Measurements from ENCODE around the gene NBEAL1.
"Not testable (repeated sequence)": the region's sequence is repeated elsewhere in the genome, so short reads cannot be mapped to it uniquely, and the experiment has no call there.

Gene NBEAL1

DNA sequence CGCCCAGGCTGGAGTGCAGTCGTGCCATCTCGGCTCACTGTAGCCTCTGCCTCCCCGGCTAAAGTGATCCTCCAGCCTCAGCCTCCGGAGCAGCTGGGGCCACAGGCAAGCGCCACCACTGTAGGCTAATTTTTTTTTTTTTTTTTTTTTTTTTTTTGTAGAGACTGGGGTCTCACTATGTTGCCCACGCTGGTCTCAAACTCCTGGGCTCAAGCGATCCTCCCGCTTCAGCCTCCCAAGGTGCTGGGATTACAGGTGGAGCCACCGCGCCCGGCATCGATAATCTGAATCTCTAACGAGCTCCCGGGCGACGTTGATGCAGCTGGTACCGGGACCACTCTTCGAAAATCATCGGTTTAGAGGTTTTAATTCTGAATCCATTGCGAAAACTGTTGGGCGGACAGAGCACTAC lies 223.6 kb downstream of the NBEAL1 start:
- no peak for DNase-seq

DNA sequence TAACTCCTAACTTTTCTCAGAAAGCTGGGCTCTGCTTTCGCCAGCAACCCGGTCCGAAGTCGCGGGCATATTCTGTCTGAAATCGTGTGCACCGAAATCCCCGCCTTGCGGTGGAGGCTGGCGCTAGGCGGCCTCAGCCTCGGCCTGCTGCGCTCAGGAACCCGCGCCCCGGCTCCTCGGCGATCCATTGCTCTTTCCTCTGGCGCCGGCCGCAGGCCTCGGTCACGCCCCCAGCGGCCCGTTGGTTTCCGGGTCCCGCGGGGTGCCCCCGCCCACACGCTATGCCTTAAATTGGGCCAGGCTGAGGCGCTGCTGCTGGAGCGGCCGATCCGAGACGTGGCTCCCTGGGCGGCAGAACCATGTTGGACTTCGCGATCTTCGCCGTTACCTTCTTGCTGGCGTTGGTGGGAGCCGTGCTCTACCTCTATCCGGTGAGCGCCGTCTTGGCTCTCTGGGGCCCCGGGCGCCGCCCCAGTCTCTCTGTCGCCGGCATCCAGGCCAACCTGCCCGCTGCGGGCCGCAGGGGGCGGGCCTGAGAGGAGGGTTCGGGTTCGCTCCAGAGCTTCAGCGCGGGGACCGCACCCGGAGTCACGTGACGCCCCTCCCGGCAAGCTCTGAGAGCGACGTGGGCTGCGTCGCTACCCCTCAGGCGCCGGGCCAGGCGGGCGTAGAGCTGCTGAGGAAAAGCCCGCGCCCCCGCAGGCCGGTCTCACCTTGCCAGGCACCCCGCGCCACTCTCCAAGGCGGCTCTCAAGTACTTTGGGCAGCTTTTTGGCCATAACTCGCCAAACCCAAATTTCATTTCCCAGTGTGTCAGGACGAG lies 224.2 kb downstream of the NBEAL1 start, which contains the start of gene CYP20A1:
TSS of gene CYP20A1 (plus strand) at position 315 of the 823 bp plus-strand sequence. CDS start at position 360, 45 bp downstream.
- peak; percentile 96 for DNase-seq

DNA sequence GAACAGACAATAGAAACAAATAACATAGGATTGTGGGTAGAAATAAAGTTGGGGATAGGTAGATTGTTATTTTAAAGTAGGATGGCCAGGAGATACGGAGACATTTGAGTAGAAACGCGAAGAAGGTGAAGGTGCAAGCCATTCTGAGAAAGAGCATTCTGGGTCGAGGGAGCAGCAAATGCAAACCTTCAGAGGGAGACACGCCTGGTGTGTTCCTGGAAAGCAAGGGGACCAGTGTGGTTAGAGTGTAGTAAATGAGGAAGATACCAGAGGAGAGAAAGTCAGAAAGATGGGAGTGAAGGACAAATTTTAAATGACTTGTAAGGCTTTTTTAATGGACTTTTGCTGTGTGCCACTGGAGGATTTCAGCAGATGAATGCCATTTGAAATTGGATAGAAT lies 225.8 kb downstream of the NBEAL1 start:
- no peak for DNase-seq

DNA sequence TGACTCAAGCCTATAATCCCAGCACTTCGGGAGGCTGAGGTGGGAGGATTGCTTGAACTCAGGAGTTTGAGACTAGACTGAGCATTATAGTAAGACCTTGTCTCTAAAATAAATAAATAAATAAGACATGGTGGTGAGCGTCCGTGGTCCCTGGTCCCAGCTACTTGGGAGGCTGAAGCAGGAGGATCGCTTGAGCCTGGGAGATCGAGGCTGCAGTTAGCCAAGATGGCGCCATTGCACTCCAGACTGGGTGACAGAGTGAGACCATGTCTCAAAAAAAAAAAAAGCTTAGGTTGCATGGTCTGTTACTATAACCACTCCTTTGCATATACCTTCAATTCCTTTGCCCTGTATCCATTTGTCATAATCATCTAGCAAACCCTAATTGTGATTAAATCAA lies 227.8 kb downstream of the NBEAL1 start:
- DNase-seq: no peak

DNA sequence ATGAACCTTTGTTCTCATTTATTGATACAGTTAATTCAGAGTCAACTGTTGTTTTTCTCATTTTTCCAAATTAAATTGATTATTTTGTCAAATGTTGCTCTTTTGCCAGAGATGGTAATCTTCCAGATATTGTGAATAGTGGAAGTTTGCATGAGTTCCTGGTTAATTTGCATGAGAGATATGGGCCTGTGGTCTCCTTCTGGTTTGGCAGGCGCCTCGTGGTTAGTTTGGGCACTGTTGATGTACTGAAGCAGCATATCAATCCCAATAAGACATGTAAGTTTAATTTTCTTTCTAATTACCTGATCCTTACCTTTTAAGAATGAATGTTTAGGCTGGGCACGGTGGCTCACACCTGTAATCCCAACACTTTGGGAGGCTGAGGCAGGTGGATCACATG lies 232.0 kb downstream of the NBEAL1 start:
- DNase-seq: no peak

DNA sequence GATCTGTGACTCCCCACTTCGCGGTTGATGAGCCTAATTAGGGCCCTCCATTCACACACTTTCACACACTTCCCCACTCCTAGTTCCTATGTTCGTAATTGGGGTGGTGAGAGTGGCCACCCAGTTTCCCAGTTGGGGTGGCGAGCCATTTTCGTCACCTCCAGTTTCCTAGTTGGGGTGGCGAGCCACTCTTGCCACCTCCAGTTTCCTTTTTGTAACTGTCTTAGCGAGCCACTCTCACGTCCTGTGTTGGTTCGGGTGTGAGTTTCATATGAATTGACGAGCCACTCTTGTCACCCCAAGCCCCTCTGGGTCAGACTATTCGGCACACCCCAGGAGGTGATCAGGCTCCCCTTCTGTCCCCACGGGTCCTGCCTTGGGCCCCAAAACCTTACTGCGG lies 238.1 kb downstream of the NBEAL1 start:
- no peak for DNase-seq

DNA sequence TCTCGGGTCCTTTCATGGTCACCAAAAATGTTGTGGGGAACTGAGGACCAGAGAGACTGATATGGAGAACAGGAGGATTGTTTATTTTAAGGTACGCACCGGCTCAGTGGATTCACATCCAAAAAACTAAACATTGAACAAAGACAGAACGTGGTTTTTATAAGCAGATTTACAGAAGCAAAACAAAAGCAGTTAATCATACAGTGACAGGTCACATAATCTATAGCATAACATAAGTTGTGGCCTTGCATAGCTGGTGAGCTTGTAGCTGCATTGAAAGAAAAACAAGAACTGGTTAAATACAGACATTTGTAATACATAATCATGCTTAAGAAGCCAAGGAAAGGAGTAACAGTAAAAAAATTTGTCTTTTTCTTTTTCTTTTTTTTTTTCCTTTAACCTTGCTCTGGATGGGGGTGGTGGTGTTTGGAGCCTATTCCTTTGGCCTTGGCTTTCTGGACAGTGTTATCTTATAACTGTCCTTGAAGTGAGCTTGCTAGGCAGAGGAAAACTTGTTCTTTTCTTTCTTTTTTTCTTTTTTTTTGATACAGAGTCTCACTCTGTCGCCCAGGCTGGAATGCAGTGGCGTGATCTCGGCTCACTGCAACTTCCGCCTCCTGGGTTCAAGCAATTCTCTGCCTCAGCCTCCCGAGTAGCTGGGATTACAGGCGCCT lies 238.9 kb downstream of the NBEAL1 start:
- DNase-seq: not testable (repeated sequence)

DNA sequence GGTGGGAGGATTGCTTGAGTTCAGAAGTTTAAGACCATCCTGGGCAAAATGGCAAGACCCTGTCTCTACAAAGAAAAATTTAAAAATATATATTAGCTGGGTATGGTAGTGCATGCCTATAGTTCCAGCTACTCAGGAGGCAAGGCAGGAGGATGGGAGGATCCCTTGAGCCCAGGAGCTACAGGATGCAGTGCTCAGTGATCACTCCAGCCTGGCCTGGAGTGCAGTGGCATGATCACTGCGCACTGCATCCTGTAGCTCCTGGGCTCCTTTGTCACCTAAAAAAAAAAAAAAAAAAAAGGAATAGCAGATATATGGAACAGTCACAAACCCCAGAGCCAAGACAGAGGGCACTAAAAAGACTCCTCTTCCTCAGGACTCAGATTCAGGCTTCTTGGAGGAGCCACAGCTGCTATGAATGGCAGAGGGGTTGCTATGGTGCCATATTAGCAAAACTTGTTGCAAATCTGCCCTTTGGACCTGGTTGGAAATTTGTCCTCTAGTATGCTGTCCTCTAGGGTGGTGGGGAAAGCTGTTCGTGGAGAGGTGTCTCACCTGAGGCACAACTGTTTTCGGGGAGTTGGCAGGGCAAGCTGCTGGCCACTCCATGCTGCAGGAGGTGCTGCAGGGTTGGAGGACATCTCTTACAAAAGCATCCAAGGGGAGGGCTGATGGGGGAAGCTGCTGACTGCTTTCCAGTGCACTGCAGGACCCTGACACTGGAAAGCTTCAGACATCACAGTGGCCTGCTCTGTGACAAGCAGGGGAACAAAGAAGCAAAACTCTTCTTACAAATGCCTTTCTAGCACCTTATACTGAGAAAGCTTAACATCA lies 246.9 kb downstream of the NBEAL1 start:
- no peak for DNase-seq
